ENCODE measurements around the gene MAML1. TPM values are rescaled to one million over a fixed set of nuclear protein-coding genes. Genes with fewer than 3 reads are reported as not detected.
A peak's percentile ranks its signal among the peaks of the same experiment; 100 is the strongest.

The MAML1 gene
- total RNA-seq, 2 donors from 2014 or later, result 26.9 to 28.0 TPM

- ATAC-seq (replicated peaks in 1 of 2) (no peak), DNase-seq (no peak)
- Mint-ChIP-seq H3K9me3 (no peaks in the 10 kb centered on the region), H3K27ac (no peak overlapping the region), H3K4me1 (ENCODE audit: low read depth) (peaks cover 40% of the 10 kb centered on the region), H3K4me3 (no peak overlapping the region), H3K27me3 (ENCODE audit: low read depth) (no peaks in the 10 kb centered on the region), H3K36me3 (ENCODE audit: insufficient read depth in 2 of 2) (peaks cover 0 to 18% of the 10 kb centered on the region in 2 donors)
These were observed 14.2 kb downstream of the MAML1 start for GRCh38 chr5:179746872-179747271.

GRCh38 chr5:179747811-179748210, 15.2 kb downstream of the MAML1 start:
- peak overlapping the region; percentile 65 for H3K27ac Mint-ChIP-seq
- DNase-seq, result no peak
- no peak for ATAC-seq (replicated peaks in 1 of 2)
- H3K4me3 Mint-ChIP-seq, result no peak overlapping the region
- no peaks in the 10 kb centered on the region for H3K9me3 Mint-ChIP-seq
- H3K36me3 Mint-ChIP-seq (ENCODE audit: insufficient read depth in 2 of 2), result peaks cover 0 to 20% of the 10 kb centered on the region in 2 donors
- H3K4me1 Mint-ChIP-seq (ENCODE audit: low read depth), result peaks cover 43% of the 10 kb centered on the region
- H3K27me3 Mint-ChIP-seq (ENCODE audit: low read depth), result no peaks in the 10 kb centered on the region

DNA sequence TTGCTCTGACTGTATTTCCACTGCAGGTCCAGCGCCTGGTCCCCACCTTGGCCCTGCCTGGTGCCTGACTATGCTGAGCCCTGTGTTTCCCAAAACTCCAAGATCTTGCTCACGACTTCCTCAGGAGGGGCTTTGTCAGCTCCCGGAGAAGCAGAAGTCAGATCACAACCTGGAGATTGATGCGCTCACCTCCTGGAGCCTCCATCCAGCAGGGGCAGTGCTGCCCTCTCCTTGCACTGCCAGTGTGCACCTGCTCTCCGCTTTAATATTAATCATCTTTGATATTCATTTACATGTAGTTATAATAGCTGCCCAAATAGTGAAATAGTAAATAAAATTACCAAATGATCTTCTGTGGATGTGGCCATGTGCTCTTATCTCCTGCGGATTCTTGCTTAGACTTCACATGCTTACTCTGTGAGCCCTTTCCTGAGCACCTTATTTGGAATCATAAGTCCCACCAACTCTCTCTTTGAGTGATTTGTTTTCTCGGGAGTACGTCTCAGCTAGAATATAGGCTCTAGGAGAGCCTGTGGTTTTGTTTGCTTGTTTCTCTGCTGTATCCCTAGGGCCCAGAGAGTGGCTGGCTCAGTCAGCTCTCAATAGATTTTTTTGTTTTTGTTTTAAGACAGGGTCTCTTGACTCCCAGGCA, 17.4 kb downstream of the MAML1 start:
- Mint-ChIP-seq H3K4me3 (no peak overlapping the region), H3K27ac (peak overlapping the region; percentile 77), H3K4me1 (ENCODE audit: low read depth) (peaks cover 62% of the 10 kb centered on the region), H3K36me3 (ENCODE audit: insufficient read depth in 2 of 2) (peaks cover 0 to 15% of the 10 kb centered on the region in 2 donors), H3K9me3 (no peaks in the 10 kb centered on the region), H3K27me3 (ENCODE audit: low read depth) (no peaks in the 10 kb centered on the region)
- ATAC-seq (replicated peaks in 1 of 2) (no peak), DNase-seq (no peak)

DNA sequence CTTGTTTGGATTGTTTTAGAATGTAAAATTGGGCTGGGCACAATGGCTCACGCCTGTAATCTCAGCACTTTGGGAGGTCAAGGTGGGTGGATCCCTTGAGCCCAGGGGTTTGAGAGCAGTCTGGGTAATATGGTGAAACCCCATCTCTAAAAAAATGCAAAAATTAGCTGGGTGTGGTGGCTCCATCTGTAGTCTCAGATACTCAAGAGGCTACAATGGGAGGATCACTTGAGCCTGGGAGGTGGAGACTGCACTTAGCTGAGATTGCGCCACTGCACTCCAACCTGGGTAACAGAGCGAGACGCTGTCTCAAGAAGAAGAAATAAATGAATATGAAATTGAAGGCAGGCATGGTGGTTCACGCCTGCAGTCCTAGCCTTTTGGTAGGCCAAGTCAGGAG, 21.3 kb downstream of the MAML1 start:
- no peak for ATAC-seq (replicated peaks in 1 of 2)
- H3K27ac Mint-ChIP-seq, result no peak overlapping the region
- no peaks in the 10 kb centered on the region for H3K9me3 Mint-ChIP-seq
- peaks cover 57% of the 10 kb centered on the region for H3K4me1 Mint-ChIP-seq (ENCODE audit: low read depth)
- H3K36me3 Mint-ChIP-seq (ENCODE audit: insufficient read depth in 2 of 2), result peaks cover 0 to 8% of the 10 kb centered on the region in 2 donors
- DNase-seq, result no peak
- no peaks in the 10 kb centered on the region for H3K27me3 Mint-ChIP-seq (ENCODE audit: low read depth)
- H3K4me3 Mint-ChIP-seq, result peak overlapping the region; percentile 4 to 13

- H3K4me3 Mint-ChIP-seq, result peak overlapping the region in 1 of 2 donors; percentile 49
- ATAC-seq (replicated peaks in 1 of 2) (no peak), DNase-seq (no peak)
- peaks cover 0 to 7% of the 10 kb centered on the region in 2 donors for H3K36me3 Mint-ChIP-seq (ENCODE audit: insufficient read depth in 2 of 2)
- peak overlapping the region; percentile 86 for H3K27ac Mint-ChIP-seq
- no peaks in the 10 kb centered on the region for H3K27me3 Mint-ChIP-seq (ENCODE audit: low read depth)
- peaks cover 59% of the 10 kb centered on the region for H3K4me1 Mint-ChIP-seq (ENCODE audit: low read depth)
- H3K9me3 Mint-ChIP-seq, result no peaks in the 10 kb centered on the region
These were observed 22.4 kb downstream of the MAML1 start for GRCh38 chr5:179755022-179755421.

DNA sequence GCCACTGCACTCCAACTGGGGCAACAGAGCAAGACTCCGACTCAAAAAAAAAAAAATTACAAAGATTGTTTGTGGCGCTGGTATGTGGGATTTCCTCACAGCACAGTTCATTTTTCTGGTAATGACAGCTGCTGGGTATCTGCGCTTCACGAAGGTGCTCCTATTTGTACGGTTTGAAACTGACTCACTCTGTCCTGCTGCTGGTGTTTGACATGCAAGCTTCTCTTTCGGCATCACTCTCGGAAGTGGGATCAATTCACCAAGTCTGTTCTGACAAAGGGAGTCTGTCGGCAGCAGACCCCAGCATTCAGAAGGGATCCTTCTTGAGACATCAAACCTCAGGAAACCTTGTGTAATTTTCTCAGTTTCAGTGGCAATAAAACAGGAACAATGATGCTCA, 26.3 kb downstream of the MAML1 start:
- Mint-ChIP-seq H3K4me1 (ENCODE audit: low read depth) (peaks cover 72% of the 10 kb centered on the region), H3K9me3 (no peaks in the 10 kb centered on the region), H3K27me3 (ENCODE audit: low read depth) (no peaks in the 10 kb centered on the region), H3K36me3 (ENCODE audit: insufficient read depth in 2 of 2) (no peaks in the 10 kb centered on the region), H3K4me3 (peak overlapping the region in 1 of 2 donors; percentile 56), H3K27ac (peak overlapping the region; percentile 39)
- DNase-seq, result no peak
- peak; percentile 25 to 49 for ATAC-seq (replicated peaks in 1 of 2)

DNA sequence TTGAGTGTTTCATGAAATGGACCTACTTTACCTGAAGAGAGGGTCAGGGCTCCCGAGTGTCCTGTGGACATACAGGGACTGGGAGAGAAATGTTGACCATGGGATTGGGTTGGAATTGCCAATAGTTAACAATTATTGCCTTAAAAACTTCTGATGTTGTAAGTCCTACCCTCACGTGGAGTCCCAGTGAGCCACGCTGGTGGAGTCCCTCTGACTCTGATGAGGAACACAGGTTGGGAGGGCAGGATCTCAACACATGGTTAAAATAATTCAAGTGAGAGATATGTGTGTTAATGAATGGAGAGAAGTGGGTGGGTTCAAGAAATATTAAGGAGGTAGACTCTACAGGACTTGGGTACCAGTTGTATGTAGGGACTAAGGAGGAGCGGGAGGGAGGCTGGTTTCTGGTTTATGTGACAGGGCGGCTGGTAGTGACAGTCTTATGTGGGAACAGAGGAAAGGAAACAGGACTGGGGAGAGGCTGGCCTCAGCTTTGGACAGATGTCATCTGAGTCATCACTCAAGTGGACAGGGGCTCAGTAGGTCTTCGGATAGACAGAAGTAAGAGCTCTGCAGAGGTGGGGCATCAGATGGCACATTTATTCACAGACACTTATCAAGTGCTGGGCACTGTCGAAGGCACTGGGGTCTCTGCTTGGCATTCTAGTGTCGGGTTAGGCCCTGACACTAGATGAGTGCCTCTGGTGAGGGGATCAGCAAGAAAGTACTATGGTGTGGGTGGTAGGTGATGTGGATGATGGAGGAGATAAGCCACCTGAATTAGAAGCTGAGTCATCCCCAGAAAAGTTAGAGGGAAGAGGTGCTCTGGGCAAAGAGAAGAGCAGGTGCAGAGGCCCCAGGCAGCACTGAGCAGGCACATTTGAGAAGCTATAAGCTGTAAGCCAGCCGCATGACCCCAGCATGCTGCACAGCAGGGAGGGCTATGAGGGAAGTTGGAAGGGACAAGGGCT, 27.2 kb downstream of the MAML1 start:
- no peaks in the 10 kb centered on the region for H3K27me3 Mint-ChIP-seq (ENCODE audit: low read depth)
- no peaks in the 10 kb centered on the region for H3K36me3 Mint-ChIP-seq (ENCODE audit: insufficient read depth in 2 of 2)
- H3K27ac Mint-ChIP-seq, result peak overlapping the region; percentile 39
- H3K4me3 Mint-ChIP-seq, result peak overlapping the region; percentile 56 to 70
- H3K9me3 Mint-ChIP-seq, result no peaks in the 10 kb centered on the region
- peaks cover 70% of the 10 kb centered on the region for H3K4me1 Mint-ChIP-seq (ENCODE audit: low read depth)
- peak; percentile 84 to 88 for ATAC-seq (replicated peaks in 1 of 2)
- DNase-seq, result peak; percentile 34 to 50

- H3K9me3 Mint-ChIP-seq, result no peaks in the 10 kb centered on the region
- DNase-seq (no peak), ATAC-seq (replicated peaks in 1 of 2) (no peak)
- peaks cover 75% of the 10 kb centered on the region for H3K4me1 Mint-ChIP-seq (ENCODE audit: low read depth)
- no peak overlapping the region for H3K4me3 Mint-ChIP-seq
- H3K36me3 Mint-ChIP-seq (ENCODE audit: insufficient read depth in 2 of 2), result peaks cover 0 to 9% of the 10 kb centered on the region in 2 donors
- peak overlapping the region; percentile 2 for H3K27ac Mint-ChIP-seq
- H3K27me3 Mint-ChIP-seq (ENCODE audit: low read depth), result no peaks in the 10 kb centered on the region
These were observed 29.6 kb downstream of the MAML1 start for GRCh38 chr5:179762079-179762780.

GRCh38 chr5:179762781-179763176, 30.2 kb downstream of the MAML1 start:
- no peak for ATAC-seq (replicated peaks in 1 of 2)
- H3K27me3 Mint-ChIP-seq (ENCODE audit: low read depth), result no peaks in the 10 kb centered on the region
- H3K4me3 Mint-ChIP-seq, result no peak overlapping the region
- peaks cover 78% of the 10 kb centered on the region for H3K4me1 Mint-ChIP-seq (ENCODE audit: low read depth)
- peak overlapping the region; percentile 2 for H3K27ac Mint-ChIP-seq
- no peaks in the 10 kb centered on the region for H3K9me3 Mint-ChIP-seq
- DNase-seq, result no peak
- H3K36me3 Mint-ChIP-seq (ENCODE audit: insufficient read depth in 2 of 2), result peaks cover 0 to 9% of the 10 kb centered on the region in 2 donors

DNA sequence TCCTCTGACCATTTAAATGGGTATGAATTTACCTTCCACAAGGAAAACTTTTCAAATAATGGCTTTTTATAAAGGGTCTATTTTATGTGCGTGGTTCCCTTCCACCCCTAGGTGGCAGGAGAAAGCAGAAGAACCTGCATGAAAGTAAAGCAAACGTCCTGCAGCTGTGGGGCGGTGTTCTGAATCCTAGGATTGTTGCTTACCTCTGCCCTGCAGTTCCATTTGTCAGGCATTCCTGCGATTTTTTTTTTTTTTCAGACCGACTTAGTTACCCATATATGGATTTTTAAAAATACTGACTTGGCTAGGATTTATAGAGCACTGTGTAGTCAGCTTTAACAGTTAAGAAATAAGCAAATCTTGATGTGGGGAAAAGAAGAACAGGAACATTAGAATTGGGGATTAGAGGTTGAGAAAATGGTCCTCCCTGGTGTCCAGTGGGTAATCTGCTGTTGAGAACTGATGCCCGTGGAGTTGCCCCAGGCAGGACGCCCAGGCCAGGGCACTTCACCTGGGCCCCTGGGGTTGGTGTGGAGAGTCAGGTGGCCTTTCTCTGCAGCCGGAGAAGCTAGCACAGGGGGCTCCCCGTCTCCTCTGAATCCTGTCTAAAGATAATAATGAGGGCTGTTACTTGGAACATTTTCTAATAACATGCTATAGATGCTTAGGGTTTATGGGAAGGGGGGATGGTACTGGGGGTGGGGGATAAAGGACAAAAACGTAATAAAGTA, 30.8 kb downstream of the MAML1 start:
- H3K4me1 Mint-ChIP-seq (ENCODE audit: low read depth), result peaks cover 82% of the 10 kb centered on the region
- H3K9me3 Mint-ChIP-seq, result no peaks in the 10 kb centered on the region
- no peaks in the 10 kb centered on the region for H3K27me3 Mint-ChIP-seq (ENCODE audit: low read depth)
- H3K4me3 Mint-ChIP-seq, result no peak overlapping the region
- ATAC-seq (replicated peaks in 1 of 2), result peak in 1 of 2 donors; percentile 29
- peak; percentile 44 to 45 for DNase-seq
- H3K27ac Mint-ChIP-seq, result peak overlapping the region; percentile 66
- peaks cover 0 to 9% of the 10 kb centered on the region in 2 donors for H3K36me3 Mint-ChIP-seq (ENCODE audit: insufficient read depth in 2 of 2)

GRCh38 chr5:179764056-179764455, 31.4 kb downstream of the MAML1 start:
- Mint-ChIP-seq H3K36me3 (ENCODE audit: insufficient read depth in 2 of 2) (peaks cover 0 to 14% of the 10 kb centered on the region in 2 donors), H3K27me3 (ENCODE audit: low read depth) (no peaks in the 10 kb centered on the region), H3K4me3 (no peak overlapping the region), H3K27ac (no peak overlapping the region), H3K9me3 (no peaks in the 10 kb centered on the region), H3K4me1 (ENCODE audit: low read depth) (peaks cover 82% of the 10 kb centered on the region)
- DNase-seq (no peak), ATAC-seq (replicated peaks in 1 of 2) (no peak)

DNA sequence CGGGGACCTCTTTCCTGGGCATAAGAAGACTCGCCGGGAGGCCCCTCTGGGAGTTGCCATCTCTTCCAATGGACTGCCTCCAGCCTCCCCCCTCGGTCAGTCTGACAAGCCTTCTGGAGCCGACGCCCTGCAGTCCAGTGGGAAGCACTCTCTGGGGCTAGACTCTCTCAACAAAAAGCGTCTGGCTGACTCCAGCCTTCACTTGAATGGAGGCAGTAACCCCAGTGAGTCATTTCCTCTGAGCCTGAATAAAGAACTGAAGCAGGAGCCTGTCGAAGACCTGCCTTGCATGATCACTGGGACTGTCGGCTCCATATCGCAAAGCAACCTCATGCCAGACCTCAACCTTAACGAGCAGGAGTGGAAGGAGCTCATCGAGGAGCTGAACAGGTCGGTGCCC, 32.8 kb downstream of the MAML1 start:
- no peaks in the 10 kb centered on the region for H3K27me3 Mint-ChIP-seq (ENCODE audit: low read depth)
- H3K9me3 Mint-ChIP-seq, result no peaks in the 10 kb centered on the region
- DNase-seq (no peak), ATAC-seq (replicated peaks in 1 of 2) (no peak)
- H3K4me3 Mint-ChIP-seq, result peak overlapping the region in 1 of 2 donors; percentile 11
- no peak overlapping the region for H3K27ac Mint-ChIP-seq
- peaks cover 5 to 21% of the 10 kb centered on the region in 2 donors for H3K36me3 Mint-ChIP-seq (ENCODE audit: insufficient read depth in 2 of 2)
- H3K4me1 Mint-ChIP-seq (ENCODE audit: low read depth), result peaks cover 72% of the 10 kb centered on the region
